Tongue (tissue), 2 donors: ENCODE measurements around the gene HDAC5. TPM values are rescaled to one million over a fixed set of nuclear protein-coding genes. Genes with fewer than 3 reads are reported as not detected.
"Not testable (repeated sequence)": the region's sequence is repeated elsewhere in the genome, so short reads cannot be mapped to it uniquely, and the experiment has no call there.

ENCODE experiments used
- DNase-seq: peaks from one replicate; pipeline ENCODE4 v3.0.0-alpha.2; 2015
- total RNA-seq: library from RNA; depleted of rRNA; stranded (reverse); fragments of >200 nt; gene quantifications from one replicate; pipeline ENCODE4 v1.2.3, GENCODE V29; 2014

HDAC5 gene
- total RNA-seq, 1 donor from 2014 or later, result 127 TPM

DNA sequence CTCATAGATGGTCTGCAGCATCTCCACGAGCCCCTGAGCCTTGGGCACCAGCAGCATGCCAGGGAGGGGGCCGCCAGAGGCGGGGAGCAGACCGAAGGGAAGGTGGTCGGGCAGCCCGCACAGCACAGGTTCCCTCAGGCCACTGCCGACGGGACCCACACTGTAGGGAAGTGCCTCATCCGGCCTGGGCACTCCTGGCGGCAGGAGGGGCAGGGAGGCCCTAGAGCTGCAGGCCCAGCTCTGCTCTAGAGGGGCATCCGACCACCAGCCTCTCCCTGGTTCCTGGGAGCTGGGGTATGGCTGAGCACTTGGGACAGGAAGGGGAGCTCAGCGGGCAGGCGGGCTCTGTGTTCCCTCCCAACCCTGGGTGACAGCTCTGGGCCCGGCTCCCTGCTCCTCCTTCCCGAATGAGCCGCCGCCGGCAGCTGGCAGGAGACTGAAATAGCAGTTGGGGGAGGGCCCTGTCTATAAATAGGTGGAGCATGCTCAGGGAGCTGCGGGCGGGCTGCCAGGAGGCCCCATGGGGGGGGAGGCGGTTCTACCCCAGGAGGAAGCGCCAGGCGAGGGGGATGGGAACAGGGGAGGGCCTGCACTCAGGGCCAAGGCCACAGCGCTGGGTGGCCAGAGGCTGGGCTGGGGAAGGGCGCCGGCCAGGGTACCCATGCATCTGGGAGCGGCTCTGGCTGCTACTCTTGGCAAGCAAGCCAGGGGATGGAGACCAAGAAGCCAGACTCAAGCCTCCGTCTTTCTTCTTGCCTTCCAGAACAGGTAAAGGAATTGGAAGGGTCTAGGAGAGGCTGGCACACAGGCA lies 12.4 kb downstream of the HDAC5 start:
- DNase-seq, result peak; percentile 98

DNA sequence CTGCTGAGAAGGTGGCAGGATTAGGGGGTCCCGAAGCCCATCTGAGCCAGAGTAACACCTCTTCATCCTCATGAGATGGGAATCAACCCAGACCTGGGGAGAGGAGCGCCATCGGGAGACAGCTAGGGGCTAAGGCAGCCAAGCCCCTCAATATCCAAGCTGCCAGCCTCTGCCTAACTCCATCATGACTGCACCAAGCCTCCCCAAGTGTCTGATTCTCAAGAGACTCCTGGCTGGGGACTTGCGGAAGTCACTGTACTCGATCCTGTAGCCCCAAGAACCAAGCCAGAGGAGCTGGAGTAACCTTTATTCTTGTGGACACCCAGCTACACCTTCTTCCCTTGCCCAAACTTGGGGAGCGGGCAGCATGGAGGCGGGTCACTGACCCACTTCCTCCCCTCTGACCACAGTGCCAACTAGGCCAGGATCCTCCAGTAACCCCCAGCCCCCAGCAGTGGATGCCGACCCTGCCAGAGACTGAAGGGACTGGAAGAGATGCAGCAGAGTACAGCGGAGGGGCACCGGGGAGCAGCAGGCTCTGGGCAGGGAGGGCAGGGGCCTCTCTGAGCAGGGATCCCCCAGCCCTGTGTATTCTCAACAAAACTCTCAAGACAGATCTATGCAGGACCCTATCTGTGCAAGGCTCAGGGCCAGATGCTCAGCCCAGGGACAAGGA lies 13.3 kb downstream of the HDAC5 start:
- DNase-seq, result no peak

DNA sequence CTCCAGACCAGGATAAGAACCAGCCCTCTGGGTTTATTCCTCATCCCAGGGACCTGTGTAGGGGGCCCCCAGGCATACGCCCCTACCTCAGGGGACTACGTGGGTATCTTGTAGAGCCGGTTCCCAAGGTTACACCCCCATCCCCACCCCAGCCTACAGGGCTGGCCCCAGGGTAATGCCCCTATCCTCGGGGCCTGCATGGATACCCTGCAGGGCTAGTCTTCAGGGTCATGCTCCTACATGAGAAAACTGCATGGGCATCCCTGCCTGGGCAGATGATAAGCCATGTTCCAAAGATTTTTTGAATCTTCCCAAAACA lies 14.2 kb downstream of the HDAC5 start:
- no peak for DNase-seq

DNA sequence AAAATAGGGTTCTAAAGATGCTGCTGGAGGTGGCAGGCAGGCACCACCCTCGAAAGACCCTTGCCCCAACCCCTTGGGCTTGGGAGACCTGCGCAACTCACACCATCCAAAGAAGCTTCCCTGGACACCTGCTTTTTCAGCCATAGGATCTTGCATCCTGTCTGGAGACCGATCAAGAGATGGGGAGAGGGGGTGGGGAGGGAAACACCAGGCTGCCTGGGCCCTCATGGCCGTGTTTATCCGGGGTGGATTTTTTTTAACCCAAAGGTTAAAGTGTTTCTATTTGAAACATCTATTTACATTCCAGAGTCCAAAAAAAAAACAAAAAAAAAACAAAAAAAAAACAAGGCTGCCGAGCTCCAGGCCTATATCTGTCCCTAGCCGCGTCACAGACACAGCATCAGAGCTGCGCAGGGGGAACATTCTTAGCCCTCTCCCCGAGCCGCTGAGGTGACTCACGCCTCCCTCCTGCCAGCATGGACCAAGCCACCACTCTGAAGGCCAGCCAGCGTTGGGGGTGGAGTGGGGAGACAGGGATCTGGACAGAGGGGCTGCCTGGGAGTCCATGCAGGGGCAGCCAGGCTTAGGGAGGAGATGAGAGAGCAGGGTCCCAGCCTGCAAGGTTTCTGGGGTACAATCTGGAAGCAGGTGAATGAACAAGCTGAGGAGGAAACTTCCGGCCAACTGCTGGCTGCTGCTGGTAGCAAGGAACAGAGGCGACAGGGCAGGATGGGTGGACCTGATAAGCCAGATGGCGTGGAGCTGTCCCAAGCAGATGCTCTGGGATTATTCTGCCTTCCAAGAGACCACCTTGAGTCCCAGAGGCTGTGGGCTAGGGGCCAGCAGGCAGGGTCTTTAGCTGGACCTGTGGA lies 14.8 kb downstream of the HDAC5 start:
- peak; percentile 79 for DNase-seq

DNA sequence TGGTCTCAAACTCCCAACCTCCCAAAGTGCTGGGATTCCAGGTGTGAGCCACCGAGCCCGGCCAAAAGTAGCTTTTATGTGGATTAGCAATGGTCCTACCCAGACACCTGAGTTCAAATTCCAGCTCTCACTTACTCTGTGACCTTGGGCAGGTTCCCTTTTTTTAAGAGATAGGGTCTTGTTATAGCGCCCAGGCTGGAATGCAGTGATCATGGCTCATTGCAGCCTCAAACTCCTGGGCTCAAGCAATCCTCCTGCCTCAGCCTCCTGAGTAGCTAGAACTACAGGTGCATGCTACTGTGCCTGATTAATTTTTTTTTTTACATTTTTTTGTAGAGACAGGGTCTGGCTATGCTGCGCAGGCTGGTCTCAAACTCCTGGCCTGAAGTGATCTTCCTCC lies 16.6 kb downstream of the HDAC5 start:
- no peak for DNase-seq

DNA sequence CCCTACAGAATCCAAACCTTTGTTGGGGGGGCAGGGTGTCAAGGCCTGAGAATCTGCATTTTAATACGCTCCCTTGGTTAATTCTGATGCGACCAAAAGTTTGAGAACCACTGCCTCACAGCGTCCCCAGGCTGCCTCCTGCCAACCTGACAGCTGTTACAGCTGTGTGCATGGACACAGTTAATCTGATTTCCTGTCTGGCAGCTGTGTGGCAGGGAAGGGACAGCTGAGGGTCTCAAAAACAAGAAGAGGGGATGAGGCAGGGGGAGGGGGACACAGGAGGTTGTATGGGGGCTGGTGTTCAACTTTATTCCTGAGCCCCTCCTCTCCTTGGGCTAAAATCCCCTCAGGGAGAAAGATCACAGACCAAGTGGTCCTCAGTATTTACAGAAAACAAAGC lies 17.5 kb downstream of the HDAC5 start:
- peak; percentile 95 for DNase-seq

DNA sequence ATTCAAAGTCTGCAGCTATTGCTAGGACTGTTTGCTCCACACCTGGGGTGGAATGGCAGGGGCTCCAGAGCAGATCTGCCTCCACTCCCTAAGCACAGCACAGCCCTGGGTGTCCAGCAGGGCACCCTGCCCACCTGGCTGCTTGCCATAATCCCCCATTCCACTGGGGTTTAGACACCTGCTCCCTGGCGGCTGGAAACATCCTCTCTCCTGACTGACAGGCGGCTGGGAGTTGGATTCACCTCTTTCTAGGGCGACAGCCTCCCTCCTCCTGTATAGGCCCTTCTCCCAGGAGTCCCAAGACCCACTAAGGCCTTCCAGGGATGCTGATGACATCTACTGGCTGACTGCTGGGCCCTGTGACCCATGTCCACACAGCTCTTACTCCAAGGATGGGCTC lies 18.0 kb downstream of the HDAC5 start:
- DNase-seq, result no peak

DNA sequence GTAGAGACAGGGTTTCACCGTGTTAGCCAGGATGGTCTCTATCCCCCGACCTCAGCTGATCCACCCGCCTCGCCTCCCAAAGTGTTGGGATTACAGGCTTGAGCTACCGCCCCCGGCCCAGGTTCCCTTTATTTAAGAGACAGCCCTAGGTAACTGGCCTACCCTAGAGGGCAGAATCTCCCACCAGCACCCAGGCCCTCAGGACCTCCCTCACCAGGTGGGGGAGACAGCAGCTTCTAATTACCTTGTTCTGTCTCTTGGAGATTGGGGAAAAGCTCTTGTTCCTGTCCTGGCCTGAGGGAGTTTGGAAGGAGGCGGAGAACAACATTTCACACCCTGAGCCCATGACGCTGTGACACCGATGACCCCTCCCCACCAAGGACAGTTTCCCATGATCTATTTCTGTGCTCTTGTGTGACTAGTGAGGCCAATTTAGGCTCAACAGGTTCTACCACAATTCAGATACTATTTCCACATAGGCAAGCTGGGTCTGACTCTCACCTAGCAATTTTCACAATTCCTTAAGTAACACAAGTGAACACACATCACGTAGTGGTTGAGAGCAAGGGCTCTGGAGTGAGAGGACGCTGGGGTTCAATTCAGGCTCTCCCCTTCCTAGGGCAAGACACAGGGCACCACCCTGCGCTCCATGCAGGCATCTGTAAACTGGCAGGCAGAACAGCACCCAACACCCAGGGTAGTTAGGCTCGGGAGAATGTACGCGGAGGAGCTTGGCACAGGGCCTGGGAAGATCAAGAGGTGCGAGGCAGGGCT lies 20.4 kb downstream of the HDAC5 start:
- peak; percentile 56 for DNase-seq

DNA sequence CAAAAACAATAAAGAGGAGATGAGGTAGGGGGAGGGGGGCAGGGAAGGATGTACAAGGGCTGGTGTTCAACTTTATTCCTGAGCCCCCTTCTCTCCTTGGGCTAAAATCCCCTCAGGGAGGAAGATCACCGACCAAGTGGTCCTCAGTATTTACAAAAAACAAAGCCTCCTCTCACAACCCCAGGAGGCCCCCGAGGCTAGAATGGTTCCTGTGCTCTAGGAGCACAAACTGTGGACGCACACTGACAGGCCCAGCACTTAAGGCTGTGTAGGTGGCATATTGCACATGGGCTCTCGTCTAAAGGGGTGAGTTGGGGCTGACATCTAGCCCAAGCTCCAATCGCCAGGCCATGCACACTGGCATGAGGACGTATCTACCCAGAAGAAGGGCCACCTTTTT lies 21.6 kb downstream of the HDAC5 start:
- not testable (repeated sequence) for DNase-seq

DNA sequence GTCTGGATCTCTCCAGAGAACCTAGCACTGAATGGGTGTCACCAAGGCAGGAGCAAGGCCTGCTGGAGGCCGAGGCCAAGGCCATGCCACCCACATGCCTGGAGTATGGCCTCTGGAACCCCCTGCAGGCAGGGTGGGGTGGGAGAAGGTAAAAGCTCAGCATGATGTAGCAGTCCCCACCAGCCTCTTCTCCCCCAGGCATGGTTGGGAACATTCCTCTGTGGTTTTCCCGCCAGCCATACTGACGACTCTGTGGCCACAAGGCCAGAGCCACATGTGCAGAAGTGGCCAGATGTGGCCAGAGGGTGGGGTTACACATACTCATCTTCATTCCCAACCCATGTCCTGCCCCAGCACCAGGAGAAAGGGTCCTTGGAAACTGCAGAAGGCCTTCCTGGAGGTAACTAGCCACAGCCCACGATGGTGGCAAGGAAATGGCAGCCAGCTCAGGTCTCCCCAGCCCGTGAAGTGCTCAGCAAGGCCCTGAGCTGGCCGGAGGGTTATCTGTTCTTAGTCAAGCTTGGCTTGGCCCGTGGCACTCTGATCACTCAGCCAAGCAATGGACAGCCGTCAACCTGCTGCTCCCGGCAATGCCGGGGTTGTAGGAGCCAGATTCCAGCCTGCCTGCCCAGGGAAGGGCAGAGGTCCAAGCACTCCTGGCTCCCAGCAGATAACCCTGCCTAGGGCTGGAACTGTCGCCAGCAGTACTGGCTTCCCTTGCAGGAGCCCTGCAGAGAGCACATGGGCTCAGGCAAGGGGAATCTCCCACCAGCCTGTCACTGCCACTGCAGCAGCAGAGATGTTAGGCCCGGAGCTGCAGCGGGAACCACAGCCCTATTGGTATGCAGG lies 26.1 kb downstream of the HDAC5 start:
- no peak for DNase-seq

DNA sequence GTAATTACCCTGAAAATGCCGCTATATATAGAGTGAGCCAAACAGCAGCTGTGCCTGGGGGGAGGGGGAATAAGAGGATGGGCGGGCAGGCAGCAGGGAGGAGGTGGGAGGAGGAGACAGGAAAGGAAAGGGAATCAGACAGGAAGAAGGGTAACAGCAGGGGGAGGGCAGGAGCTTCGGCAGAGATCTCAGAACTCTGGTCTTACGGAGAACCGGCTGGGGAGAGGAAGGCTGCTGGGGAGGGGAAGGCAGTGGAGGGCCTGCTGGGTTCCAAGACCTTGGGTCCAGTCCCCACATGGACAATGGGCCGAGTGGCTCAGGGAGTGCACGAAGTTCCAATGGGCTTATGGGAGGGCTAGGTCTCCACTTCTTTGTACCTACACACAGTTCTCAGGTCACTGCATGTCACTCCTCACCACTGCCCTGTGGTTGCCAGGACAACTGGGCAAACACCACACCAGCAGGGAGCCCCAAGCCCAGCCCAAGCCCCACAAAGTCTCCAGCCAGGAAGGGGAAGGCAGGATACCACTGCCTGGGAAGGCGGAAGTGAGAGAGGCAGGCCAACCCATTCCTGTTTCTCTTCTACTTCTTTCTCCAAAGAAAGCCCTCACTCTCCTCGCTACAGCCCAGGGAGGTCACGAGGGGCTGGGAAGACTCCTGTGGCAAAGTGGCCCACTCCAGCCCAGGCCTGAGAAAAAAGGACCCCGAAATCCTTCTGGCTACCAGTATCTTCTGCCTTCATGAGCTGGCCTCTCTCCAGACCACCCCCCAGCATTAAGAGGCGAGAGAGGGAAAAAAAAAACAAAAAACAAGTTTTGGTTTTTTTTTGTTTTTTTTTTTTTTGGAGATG lies 27.6 kb downstream of the HDAC5 start:
- peak; percentile 97 for DNase-seq

DNA sequence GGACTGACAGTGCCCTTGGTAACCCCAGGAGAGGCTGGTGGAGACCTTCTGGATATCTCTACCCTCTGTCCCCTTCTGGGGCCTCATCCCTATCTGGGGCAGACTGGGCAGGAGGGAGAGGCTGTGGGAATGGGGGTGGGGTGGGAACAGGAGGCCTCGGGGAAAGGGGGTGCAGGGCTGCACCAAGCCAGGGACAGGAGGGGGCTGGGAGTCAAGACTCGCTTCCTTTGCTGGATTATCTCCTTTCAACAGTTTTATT lies 28.1 kb downstream of the HDAC5 start:
- DNase-seq, result no peak

DNA sequence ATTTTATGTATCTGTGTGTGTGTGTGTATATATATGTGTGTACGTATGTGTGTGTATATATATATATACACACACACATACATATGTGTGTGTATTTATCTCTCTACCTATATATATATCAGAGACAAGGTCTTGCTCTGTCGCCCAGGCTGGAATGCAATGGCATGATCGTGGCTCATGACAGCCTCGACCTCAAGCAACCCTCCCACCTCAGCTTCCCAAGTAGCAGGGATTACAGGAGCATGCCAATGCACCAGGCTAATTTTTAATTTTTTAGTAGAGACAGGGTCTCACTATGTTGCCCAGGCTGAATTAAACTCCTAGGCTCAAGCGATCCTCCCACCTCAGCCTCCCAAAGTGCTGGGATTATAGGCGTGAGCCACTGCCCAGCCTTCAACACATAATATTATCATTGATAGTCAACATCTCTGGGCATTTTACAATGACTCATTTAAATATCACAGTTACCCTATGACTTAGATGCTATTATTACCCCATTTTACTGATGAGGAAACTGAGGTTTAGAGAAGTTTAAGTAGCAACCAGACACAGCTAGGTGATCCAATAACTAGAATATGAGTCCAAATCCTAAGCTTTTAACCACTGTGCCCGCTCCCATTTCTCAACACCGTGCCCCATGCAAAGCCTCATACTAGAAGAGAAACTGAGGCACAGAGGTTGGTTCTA lies 28.6 kb downstream of the HDAC5 start:
- DNase-seq, result no peak

DNA sequence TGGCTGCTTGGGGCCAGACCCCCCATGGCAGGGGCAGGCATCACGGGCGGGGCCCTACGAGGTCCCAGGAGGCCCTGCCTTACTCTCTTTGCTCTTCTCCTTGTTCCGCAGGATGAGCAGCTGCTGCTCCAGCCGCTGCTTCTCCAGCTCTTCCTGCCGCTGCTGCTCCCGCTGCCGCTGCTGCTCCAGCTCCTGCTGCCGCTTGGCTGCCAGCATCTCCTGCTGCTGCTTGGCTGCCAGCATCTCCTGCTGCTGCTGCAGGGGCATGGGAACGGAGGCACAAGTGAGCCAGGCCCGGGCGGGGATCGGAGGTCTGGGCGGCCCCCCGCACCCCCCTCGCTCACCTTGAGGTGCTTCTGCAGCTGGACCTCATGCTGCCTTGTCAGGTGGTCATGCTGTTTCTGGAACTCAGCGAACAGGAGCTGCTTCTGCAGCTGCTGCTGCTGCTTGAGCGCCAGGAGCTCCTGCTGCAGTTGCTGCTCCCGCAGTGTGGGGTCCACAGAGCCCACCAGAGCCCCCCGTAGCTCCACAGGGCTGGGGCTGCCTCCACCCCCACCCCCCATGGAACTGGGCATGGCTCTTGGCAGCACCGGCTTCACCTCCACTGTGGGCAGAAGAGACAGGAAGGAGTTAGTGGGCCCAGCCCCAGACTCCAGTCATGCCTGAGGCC lies 30.1 kb downstream of the HDAC5 start:
- peak; percentile 61 for DNase-seq

DNA sequence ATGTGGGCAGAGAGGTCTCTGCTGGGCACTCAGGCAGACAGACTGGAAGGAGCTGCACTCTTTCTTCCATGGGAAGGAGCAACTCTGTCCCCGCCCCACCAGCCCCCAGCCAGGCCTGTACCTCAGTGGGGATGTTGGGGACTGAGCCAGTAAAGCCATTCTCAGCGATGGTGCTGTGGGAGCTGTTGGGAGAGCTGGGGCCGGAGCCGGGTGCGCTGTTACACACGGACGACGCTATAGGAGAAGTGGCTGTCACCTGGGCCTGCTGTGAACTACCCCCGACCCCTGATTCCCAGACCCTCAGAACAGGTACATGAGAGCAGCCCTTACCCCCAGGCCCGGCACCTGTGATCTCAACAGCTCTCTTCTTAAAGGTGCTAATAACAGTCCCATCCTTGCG lies 31.4 kb downstream of the HDAC5 start:
- no peak for DNase-seq

DNA sequence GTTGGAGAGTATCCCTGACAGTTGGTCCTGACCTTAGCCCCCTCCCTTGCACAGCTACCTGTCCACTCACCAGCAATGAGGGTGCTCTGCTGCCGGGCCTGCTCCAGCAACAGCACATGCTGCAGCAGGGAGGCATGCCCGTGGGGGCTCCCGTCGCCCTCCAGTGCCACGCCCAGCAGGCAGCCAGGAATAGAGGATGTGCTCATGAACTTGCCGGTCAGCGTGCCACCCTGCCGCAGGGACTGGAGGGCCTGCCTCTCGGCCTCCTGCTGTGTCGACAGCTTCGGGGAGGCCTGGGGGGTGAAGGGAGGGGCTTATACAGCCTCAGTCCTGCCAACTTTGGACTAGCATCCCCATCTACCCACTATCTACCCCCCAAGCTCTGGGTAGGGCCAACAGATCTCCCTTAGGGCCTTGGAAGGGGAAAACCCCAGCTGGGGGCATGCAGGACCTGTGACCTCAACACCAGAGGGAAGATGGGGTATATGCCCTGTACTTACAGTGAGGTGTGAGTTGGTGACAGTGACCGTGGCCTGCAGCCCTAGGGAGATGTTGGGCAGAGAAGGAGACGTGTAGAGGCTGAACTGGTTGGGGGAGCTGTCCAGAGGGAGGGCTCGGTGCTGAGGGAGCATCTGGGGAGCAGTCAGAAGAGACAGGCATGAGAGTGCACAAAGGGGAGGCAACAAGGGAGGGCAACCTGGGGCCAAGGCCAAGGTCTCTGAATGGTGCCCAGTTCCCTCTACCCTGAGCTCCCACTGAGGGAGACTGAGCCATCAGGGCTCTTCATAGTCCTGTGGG lies 32.0 kb downstream of the HDAC5 start:
- DNase-seq, result no peak

DNA sequence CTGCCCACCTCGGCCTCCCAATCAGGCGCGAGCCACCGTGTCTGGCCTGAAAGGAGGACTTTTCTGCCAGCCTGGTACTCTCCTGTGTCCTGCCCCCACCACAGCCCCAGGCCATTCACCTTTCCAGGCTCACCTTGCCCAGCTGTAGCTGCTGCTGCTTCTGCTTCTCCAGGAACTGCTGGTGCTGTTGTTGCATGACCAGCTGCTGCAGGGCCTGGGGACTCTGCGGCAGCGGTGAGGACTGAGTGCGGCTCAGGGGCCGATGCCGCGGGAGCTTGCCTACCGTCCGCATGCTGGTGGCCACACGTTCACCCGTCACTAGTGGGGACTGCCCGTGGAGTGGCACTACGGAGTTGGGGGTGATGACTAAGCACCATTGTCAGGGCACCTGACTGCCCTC lies 35.2 kb downstream of the HDAC5 start:
- no peak for DNase-seq

DNA sequence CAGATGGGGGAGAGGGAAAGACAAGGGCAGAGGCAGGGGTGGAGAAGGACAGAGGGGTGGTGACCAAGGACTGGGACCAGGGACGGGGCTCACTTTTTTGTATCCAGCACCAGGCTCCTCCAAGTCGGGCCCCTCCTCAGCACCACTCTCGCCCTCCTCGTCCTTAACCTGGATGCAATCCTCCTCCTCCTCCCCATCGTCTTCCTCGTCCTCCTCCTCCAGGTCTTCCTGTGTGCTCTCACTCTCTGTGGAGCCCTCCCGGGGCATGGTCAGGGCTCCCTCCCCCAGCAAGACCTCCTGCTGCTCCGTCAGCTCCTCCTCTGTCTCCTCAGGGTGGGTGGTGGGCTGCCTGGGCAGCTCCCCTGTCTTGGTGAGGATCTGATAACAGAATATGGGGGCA lies 36.1 kb downstream of the HDAC5 start:
- DNase-seq, result no peak
